Embryonic facial prominence (tissue), 1 donor: Measurements from ENCODE around the gene GIMAP1.

Source experiments
- DNase-seq: peaks from one replicate; pipeline ENCODE4 v3.0.0-alpha.2; 2016; ENCODE audit errors: extremely low spot score

The GIMAP1 gene

GRCh38 chr7:150748376-150748775 is 32.0 kb downstream of the GIMAP1 start:
- no peak for DNase-seq

- DNase-seq, result no peak
Measured at GRCh38 chr7:150751702-150752101, 35.3 kb downstream of the GIMAP1 start.

- DNase-seq, result no peak
Measured at GRCh38 chr7:150753239-150753638, 36.8 kb downstream of the GIMAP1 start.

- no peak for DNase-seq
Measured at GRCh38 chr7:150753826-150754603, 37.6 kb downstream of the GIMAP1 start.

GRCh38 chr7:150754951-150755350 is 38.5 kb downstream of the GIMAP1 start:
- no peak for DNase-seq

- no peak for DNase-seq
Measured at GRCh38 chr7:150755473-150756099, 39.2 kb downstream of the GIMAP1 start.

GRCh38 chr7:150756166-150756565 is 39.8 kb downstream of the GIMAP1 start:
- DNase-seq, result no peak

GRCh38 chr7:150756858-150757257 is 40.4 kb downstream of the GIMAP1 start:
- DNase-seq, result no peak

- DNase-seq, result no peak
Measured at GRCh38 chr7:150759479-150759878, 43.1 kb downstream of the GIMAP1 start.

- no peak for DNase-seq
Measured at GRCh38 chr7:150766334-150766709, 49.9 kb downstream of the GIMAP1 start.

- DNase-seq, result no peak
Measured at GRCh38 chr7:150769768-150770167, 53.4 kb downstream of the GIMAP1 start.
